HG03060 (cell line): ENCODE results near the gene ST6GALNAC5.
"Not testable (repeated sequence)": the region's sequence is repeated elsewhere in the genome, so short reads cannot be mapped to it uniquely, and the experiment has no call there.

Experiments used
- ATAC-seq: cut with Tn5 transposase; IDR thresholded peaks from one replicate; pipeline ENCODE4 v1.9.1; 2021; ENCODE audit warnings: low read depth, moderate number of reproducible peaks; ENCODE audit not compliant: unreplicated experiment

The ST6GALNAC5 gene

DNA sequence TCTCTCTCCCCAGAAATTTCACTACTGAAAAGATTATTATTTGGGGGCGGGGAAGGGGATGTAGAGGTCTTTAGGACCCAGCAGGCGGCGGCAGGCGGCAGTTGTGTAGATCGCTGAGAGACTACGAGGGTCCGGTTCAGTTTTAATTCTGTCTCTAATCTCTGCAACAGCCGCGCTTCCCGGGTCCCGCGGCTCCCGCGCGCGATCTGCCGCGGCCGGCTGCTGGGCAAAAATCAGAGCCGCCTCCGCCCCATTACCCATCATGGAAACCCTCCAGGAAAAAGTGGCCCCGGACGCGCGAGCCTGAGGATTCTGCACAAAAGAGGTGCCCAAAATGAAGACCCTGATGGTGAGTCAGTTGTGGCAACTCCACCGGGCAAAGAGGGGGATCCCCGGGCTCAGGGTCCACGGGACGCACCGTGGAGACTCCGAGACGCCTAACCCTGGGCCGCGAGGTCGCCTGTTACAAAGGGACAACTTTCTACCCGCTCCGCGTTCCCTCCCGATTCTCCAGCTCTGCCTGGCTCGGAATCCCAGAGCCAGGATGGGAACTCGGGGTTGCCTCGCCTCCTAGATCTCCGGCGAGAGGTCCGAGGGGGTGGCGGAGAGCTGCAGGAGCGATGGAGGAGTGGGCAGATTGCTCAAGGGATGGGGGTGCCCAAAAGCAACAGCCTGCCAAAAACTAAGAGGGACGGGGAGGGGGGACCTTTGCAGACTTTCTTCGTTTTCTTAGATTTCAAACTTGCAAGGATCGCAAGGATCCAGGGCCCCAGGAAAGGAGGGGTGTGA, at the start of gene ST6GALNAC5:
Gene ST6GALNAC5 (plus strand): TSS at position 139 of the 789 bp plus-strand sequence.
- ATAC-seq: no peak

DNA sequence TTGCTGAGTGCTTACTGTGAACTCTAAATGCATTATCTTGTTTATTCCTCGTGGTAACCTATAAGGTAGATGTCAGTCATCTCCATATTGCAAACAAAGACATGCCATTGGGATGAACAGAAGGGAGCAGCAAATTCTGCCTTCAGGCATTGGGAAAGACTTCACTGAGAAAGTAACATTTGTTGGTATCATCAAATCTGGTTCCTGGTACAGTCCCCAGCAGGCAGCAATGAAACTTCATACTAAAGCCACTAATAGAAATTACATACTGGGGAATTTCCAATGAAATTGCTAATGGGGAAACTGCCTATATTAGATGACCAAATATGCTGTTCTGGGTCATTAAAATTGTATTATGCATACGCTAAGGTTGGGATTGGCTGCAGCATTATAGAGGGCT, 47.3 kb upstream of the ST6GALNAC5 start:
- ATAC-seq: no peak

DNA sequence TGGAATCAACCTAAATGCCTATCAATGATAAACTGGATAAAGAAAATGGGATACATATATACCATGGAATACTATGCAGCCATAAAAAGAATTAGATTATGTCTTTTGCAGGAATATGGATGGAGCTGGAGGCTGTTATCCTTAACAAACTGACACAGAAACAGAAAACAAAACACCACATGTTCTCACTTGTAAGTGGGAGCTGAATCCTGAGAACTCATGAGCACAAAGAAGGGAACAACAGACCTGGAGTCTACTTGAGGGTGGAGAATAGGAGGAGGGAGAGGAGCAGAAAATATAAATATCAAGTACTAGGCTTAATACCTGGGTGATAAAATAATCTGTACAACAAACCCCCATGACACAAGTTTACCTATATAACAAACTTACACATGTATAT, 44.3 kb upstream of the ST6GALNAC5 start:
- ATAC-seq: not testable (repeated sequence)

DNA sequence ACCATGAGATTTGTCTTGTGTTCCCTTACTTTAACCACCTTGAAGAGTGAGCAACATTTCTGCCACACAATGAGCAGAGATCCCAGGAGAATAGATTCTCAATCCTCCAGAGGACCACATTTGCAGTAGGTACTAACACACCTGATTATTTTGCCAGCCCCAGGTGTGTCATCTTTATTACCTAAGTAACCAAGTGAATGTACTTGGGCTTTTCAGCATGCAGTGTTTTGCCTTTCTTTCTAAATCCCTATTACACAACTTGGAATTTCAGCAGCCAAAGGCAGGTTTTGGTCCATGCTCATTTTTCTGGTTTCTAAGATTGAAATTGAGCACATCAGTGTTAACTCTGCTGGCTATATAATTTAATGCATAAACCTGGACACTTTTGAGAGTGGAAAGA, 43.2 kb upstream of the ST6GALNAC5 start:
- no peak for ATAC-seq

DNA sequence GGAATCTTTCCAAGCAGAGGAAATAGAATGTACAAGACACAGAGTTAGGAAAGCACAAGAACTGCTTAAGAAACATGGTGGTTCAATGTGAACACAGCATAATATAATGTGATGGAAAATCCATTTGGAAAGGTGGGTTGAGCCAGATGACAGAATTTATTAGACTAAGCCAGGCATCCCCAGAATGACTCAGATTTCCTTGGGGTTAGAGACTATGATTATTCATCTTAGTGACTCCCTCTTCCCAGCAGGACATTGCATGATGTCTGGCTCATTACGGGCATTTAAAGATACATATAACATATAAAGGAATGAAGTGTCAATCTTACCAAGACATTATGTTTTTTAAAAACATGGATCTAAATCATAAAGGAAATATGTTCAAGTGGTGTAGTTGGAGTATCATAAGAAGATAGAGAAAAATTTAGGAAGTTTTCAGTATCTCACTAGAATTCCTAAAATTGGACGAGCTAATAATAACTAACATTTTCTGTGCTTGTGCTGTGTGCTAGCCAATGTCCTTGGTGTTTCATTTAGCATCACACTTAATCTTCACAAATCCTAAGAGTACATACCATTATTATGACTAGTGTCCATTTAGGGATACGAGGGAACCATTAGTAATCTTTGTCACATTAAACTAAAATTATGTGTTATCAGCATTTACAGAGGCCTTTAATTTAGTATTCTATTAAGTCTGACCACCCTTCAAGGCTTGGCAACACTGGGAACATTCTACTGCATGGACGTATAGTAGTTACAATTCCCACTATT, 41.0 kb upstream of the ST6GALNAC5 start:
- no peak for ATAC-seq

DNA sequence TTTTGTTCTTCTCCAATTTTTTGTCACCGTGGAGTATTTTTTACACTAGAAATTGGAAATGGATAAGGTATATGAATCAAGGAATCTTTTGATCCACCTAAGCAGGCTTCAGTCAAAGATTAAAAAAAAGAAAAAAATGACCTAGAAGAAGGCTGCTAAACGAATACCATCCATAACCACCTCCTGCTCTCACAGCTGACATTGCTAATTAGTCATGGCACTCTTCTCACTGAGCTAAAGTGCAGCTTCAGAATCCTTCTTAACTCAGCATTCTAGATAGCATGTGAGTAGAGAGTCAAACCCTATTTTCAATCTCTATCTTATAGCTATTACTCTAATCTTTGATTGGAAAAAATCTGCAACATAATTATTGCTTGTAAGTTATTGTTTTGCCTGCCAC, 40.2 kb upstream of the ST6GALNAC5 start:
- no peak for ATAC-seq

DNA sequence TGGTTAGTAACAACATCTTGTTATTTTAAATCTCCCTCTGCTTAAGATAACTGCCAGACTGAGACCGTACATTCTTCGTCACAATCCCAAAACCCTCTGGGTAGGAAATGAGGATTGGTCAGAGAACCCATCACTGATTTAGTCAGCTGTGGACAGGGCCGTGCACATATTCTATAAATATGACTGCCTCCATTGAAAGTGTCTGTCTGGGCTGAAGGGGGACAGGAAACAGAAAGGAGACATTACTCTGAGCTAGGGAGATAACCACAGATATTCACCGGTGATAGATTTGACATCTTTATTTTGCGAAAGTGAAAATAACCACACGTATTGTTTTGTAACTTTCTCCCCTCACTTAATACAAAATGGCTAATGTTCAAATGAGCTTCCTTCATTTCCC, 36.9 kb upstream of the ST6GALNAC5 start:
- no peak for ATAC-seq

DNA sequence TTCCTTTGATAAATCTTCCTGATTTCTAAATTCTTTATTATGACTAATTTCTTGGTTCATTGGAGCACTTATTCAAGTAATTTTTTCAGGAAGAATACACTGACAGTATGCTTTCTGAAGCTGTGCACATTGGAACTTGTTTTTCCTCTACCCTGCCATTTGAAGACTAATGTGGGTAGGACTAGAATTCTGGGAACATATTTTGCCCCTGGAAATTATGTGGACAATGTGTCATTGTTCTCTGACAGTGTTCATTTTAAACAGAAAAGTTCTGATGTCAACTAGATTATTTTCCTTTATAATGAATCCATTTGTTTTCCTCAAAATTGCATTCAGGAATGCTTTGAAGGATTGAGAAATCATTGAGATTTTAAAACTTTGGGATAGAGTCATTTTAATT, 34.8 kb upstream of the ST6GALNAC5 start:
- no peak for ATAC-seq

DNA sequence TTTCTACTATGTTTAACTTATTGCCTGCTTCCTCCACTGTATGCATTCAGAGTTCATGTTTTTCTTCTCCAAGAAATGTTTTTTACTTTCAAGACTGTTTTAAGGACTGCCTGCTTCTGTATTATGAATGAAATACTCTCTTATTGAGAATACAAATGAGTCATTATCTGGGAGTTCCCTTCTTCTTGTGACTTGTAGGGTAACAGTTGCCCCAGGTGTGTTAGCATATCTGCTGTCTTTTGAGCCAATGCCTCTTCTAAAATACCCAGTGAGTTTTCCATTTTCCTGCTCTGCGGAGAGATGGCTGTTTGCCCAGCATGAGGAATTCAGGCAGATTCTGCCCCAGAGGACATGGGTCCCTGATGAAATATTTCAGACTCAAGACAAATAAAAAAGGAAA, 34.1 kb upstream of the ST6GALNAC5 start:
- ATAC-seq: no peak

DNA sequence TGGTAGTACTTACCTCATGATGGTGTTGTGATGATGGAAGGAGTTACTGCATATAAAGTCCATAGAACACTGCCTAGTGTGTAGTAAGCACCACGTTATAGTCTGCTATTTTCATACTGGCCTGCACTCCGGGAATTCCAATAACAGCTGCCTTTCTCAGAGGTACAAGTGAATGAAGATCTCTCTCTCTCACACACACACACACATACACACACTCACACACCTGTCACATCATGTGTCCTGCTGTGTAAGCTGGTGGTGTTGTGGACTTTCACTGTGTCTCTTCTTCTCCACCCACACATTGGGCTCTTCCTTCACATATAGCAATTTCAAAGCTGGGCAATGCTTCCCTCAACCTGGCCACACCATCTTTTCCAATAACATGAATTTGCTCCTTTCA, 33.4 kb upstream of the ST6GALNAC5 start:
- ATAC-seq: no peak

DNA sequence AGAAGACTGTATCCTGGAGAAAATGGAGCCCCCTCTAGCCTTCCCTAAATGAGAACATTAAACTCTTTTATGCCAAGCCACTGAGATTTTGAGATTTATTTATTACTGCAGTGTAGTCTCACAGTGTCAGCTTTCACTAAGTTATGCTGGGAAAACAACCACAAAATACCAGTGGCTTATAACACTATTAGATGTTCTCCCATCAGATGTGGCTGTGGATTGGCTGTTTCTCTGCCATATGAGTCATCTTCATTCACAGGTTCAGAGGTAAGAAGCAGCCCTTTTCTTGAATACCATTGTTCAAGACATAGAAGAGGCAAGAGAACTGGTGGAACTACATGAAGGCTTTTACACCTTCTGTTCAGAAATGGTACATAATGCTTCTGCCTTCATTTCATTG, 32.1 kb upstream of the ST6GALNAC5 start:
- ATAC-seq: no peak

DNA sequence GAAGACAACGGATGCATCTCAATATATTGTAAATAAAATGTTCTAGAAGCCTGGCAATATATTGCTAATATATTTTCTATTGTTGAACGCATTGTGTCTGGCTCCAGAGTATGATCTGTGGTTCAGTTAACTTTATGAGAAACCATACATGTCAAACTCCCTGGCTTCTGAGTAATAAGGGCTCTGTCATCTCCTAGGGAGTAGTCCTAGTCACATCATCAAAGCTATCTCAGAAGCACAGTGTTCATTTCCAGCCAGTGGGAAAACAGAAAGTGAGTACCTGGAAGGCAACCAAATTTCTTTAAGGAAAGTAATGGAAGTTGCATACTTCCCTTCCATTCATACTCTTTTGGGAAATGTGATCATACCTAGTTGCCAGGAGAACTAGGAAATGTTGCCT, 27.0 kb upstream of the ST6GALNAC5 start:
- no peak for ATAC-seq

DNA sequence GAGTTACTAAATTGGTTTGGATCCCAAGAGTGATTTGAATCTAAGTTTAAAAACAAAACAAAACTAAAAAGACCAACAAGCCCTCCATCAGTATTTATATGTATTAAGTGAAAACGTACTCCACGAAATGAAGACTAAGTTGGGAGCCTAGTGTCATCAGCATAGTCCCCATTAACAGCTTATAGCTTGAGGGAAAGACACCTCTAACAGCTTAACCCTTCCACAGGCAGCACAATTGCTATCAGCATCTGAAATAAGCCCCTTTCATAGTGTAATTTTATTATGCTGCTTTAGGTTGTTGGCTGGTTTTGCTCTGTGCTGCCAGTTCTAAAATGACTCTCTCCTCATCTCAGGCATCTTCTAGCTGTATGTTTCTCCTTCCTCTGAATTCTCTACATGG, 25.8 kb upstream of the ST6GALNAC5 start:
- no peak for ATAC-seq

DNA sequence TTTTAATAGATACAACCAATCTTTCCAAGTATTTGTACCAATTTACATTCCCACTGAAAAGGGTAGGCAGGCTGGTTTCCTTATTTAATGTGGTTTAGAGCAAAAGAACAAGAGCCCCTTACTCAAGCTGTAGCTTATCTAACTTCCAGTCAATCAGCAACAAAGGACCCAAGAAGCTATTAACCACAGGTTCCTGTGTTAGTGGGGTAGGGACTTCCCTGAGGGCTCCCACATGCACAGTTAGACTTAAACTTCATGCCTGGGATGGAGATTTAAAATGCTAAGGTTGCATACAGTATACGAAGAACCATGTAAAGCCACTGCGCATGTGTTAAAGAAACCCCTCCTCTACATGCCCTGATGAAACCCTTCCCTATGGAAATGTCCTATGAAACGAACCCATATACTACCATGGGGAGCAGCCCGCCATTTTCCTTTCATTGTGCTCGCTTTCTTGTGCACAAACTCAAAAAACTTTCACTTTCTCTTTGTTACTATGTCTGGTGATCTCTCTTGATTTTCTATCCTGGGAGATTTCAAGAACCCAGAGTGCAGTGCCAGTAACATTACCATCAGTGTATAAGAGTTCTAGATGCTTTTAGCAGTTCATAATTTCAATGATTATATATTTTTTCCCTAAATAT, 23.3 kb upstream of the ST6GALNAC5 start:
- no peak for ATAC-seq

DNA sequence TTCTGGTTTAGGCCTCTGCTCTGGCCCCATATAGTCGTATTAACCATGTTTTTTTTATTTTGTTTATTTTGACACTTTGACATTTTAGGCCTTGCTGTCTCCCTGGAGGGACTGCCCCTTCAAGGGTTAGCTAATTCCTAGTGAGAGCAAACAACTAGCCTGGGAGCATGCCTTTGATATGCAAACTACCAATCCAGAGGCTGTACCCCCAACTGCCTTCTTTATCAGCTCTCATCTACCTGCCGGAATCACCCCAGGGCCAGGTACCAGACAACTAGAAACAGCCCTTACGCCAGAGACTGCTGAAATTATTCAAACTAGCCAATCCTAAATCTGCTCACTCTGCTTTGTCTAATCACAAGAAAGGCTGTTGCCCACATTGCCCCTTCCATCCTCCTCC, 13.0 kb upstream of the ST6GALNAC5 start:
- ATAC-seq: no peak

DNA sequence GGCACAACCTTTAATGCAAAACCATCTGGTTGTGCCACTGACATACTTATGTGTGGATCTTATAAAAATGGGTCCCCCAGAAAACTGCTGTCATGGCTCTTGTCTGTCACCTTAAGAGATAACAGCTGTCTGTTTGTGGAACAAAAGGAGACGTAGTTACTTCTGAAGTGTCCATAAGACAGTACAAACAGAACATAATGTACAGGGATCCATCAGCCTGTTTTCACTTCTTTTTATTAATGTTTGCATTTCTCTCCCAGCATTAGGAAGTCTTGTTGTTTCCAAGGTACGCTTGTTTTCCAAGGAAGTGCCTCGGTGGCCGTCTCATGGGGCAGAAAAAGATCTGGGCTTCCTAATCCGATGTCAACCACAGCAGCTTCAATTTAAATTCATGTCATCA, 11.2 kb upstream of the ST6GALNAC5 start:
- no peak for ATAC-seq

DNA sequence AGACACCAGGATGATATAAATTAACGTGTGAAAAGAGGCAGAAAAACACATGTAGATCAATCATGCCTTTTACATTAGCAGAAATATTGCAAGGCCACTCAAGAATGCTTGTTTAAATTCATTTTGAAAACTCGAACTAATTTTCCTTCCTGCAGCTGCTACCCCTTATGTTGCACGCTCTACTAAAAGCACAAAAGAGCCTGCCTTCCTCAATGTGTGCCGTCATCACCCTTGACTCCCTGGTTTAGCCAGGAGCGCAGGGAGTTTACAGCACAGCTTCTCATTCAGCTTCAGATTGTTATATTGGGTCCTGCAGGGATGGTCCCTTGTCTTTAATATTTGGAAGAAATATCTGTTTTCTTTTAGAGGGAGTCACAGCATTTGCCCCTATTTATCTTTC, 10.1 kb upstream of the ST6GALNAC5 start:
- ATAC-seq: no peak

DNA sequence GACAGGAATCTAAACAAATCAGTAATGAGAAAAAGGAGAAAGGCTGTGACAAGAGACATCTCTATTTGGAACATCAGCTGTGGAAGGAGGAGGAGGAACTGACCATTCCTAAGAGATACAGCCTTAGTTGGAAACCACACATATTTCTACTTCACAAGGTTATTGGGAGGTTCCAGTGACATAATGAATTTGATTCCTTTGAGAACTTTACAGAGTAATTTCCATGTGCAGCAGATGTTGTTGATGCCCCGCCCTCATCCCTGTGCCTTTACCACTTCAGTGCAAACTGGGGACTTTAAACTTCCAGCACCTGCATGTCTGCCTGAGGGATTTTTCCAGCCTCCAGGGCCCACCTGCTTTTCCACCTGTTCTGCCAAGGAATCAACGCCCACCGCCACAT, 9.3 kb upstream of the ST6GALNAC5 start:
- ATAC-seq: no peak

DNA sequence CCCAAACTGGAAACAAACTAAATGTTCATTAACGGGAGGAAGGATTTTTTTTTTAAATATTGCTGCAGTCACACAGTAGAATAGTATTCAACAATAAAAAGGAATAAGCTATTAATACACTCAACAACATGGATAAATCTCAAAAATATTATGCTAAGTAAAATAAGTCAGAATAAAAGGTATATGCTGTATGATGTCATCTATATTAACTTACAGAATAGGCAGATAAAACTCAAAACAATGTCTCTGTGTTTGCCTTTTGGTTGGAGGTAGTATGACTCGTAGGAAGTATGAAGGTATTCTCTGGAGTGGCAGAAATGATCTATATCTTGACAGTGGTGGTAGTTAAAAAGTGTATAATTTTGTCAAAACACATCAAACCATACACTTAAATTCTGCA, 6.1 kb upstream of the ST6GALNAC5 start:
- ATAC-seq: no peak

DNA sequence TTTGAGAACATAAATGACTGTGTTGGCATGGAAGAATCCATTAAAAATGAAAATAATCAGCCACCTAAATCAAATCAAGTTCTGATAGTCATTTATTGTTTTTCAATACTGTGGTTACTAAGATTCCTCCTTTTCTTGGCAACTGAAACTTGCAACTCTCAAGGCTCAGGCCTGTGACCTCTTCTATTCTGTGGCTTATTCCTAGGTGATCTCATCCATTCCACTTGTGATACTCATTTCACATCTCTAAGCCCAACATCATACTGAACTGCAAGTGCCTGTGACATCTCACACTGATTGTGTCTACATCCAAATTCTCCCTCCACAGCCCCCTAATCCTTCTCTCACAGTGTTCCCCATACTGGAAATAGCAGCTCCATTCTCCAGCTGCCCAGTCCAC, 4.8 kb upstream of the ST6GALNAC5 start:
- ATAC-seq: no peak

DNA sequence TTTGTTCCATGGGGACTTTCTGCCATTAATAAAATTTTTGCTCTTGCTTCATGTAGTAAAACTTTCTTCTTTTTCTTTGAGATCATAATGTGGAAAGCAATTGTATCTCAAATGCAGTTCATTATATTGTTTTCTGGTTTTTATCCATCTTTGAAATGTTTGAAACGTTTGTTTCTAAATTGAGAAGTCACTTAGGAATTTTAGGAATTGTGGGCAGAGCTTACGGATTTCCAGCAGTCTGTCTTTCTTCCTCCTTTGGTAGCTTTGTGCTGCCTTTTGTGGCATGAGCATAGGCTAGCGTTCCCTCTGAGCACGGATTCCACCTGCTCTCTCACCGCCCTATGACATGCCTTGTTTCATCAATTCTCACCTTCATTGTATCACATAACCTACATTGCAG, 2.9 kb upstream of the ST6GALNAC5 start:
- ATAC-seq: no peak
